ENCODE results near the gene ZNF648.

Gene ZNF648

DNA sequence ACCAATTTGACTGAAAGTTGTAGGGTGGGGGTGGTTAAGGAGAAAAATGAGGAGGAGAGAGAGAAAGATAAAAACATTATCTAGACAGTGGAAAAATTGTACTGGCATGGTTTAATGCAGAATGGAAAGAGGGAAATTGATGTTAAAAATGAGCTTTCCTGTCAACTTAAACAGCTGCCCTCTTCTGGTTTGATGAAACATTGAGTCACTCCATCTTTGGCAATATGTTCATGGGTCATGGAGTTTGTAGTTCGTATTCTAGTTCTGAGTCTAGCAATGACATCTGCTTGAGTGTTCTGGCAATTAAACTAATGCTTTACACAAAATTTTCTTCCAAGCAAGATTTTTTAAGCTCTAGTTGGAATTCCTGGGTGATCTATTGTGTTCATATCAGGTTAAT, 9.6 kb downstream of the ZNF648 start:
- Histone ChIP-seq H3K23ac (ENCODE audit: low read length) (no peak overlapping the region), H4K8ac (ENCODE audit: low read depth, low read length) (no peak overlapping the region), H3K9me3 (ENCODE audit: insufficient read depth, low read depth, low read length) (no peaks in the 10 kb centered on the region), H3K79me2 (ENCODE audit: control insufficient read depth, insufficient read depth, low read length, poor library complexity) (no peaks in the 10 kb centered on the region), H4K12ac (ENCODE audit: low read depth, low read length) (no peak overlapping the region), H3K4ac (ENCODE audit: low read depth, low read length) (no peak overlapping the region), H3K9ac (ENCODE audit: low read length) (no peak overlapping the region), H2BK12ac (ENCODE audit: low read length) (no peak overlapping the region), H3K27me3 (ENCODE audit: insufficient read depth, low read length) (no peaks in the 10 kb centered on the region), H3K36me3 (ENCODE audit: control insufficient read depth in 1 of 2, insufficient read depth in 2 of 2, low read length in 2 of 2) (no peaks in the 10 kb centered on the region), H3K79me1 (ENCODE audit: low read length) (no peaks in the 10 kb centered on the region), H3K4me3 (ENCODE audit: low read depth, low read length) (no peak overlapping the region), H3K27ac (ENCODE audit: low read depth, low read length) (no peak overlapping the region), H2BK5ac (ENCODE audit: low read depth, low read length, poor library complexity) (no peak overlapping the region), H2BK120ac (ENCODE audit: insufficient read depth, low read length, poor library complexity) (no peak overlapping the region), H3K4me1 (ENCODE audit: control insufficient read depth in 1 of 2, insufficient read depth in 2 of 2, low read length in 2 of 2) (no peaks in the 10 kb centered on the region), H2AFZ (ENCODE audit: insufficient read depth, low read length, poor library complexity) (no peak overlapping the region), H3K14ac (ENCODE audit: low read length) (no peak overlapping the region), H4K91ac (ENCODE audit: low read depth, low read length) (no peak overlapping the region), H2AK5ac (ENCODE audit: low read length) (no peak overlapping the region), H3K18ac (ENCODE audit: low read length) (no peak overlapping the region), H3K4me2 (ENCODE audit: low read length) (no peak overlapping the region)
- WGBS (ENCODE audit: extremely low coverage, insufficient coverage, insufficient read length) = no CpG with 5 or more reads among the region's 1 CpG
- no peak for DNase-seq

DNA sequence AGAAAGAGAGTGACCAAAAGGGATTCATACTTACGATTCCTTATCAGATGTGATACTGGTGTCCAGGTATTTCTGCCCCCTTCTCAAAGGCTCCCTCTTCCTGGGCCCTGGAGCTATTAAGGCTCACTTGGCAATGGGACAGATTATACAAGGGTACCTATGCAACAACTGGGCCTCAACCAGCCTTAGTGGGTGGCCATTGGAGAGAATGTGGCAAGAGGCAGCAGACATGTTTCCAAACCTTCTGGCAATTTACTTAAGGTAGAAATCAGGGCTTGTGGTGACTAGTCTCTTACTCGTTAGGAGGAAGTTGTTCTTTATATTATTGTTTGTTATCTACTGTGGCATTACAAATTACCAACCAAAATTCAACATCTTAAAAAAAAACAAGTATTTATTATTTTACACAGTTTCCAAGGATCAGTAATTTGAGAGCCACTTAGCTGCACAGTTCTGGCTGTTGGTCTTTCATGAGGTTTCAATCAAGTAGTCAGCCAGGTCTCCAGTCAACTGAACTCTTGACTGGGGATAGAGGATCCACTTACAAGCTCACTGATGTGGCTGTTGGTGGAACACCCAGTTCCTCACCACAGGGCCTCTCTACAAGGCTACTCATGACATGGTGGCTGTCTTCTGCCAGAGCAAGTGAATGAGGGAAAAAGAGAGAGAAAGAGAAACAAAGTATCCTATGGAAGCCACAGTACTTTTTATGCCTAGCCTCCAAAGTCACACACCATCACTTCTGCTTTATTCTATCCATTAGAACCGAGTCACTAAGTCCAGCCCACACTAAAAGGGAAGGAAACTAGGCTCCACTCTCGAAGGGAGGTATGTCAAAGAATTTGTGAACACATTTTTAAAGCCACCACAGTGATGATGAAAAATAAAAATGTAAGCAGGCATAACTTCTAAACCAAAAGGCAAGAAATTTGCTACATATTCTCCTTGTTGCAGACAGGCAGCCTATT, 10.7 kb downstream of the ZNF648 start:
- WGBS (ENCODE audit: extremely low coverage, insufficient coverage, insufficient read length) = no CpG with 5 or more reads among the region's 4 CpGs
- Histone ChIP-seq H3K23ac (ENCODE audit: low read length) (no peak overlapping the region), H3K36me3 (ENCODE audit: control insufficient read depth in 1 of 2, insufficient read depth in 2 of 2, low read length in 2 of 2) (no peaks in the 10 kb centered on the region), H2BK5ac (ENCODE audit: low read depth, low read length, poor library complexity) (no peak overlapping the region), H3K79me2 (ENCODE audit: control insufficient read depth, insufficient read depth, low read length, poor library complexity) (no peaks in the 10 kb centered on the region), H4K12ac (ENCODE audit: low read depth, low read length) (no peak overlapping the region), H2BK12ac (ENCODE audit: low read length) (no peak overlapping the region), H3K79me1 (ENCODE audit: low read length) (no peaks in the 10 kb centered on the region), H3K9ac (ENCODE audit: low read length) (no peak overlapping the region), H3K9me3 (ENCODE audit: insufficient read depth, low read depth, low read length) (no peaks in the 10 kb centered on the region), H3K27ac (ENCODE audit: low read depth, low read length) (no peak overlapping the region), H2AFZ (ENCODE audit: insufficient read depth, low read length, poor library complexity) (no peak overlapping the region), H2BK120ac (ENCODE audit: insufficient read depth, low read length, poor library complexity) (no peak overlapping the region), H3K4me3 (ENCODE audit: low read depth, low read length) (no peak overlapping the region), H3K27me3 (ENCODE audit: insufficient read depth, low read length) (no peaks in the 10 kb centered on the region), H3K4me1 (ENCODE audit: control insufficient read depth in 1 of 2, insufficient read depth in 2 of 2, low read length in 2 of 2) (no peaks in the 10 kb centered on the region), H4K91ac (ENCODE audit: low read depth, low read length) (no peak overlapping the region), H2AK5ac (ENCODE audit: low read length) (no peak overlapping the region), H3K14ac (ENCODE audit: low read length) (no peak overlapping the region), H3K18ac (ENCODE audit: low read length) (no peak overlapping the region), H4K8ac (ENCODE audit: low read depth, low read length) (no peak overlapping the region), H3K4me2 (ENCODE audit: low read length) (no peak overlapping the region), H3K4ac (ENCODE audit: low read depth, low read length) (no peak overlapping the region)
- no peak for DNase-seq

DNA sequence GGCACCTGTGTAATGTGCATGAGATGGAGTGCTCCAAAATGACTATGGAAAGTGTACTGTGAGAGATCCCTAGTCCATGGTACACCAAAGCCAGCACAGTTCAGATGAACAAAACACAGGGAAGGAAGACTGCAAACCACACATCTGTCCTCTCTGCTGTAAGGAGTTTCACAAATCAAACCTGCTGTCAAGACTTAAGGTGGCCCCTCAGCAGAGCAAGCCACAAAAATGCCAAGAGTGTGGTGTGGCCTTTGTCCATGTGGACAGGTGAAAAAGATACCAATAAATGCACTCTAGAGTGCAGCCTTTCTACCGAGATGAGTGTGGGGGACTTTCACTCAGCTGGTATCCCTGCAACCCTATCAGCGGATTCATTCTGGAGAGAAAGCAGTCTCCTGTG, 12.9 kb downstream of the ZNF648 start:
- Histone ChIP-seq H3K4ac (ENCODE audit: low read depth, low read length) (no peak overlapping the region), H3K27me3 (ENCODE audit: insufficient read depth, low read length) (no peaks in the 10 kb centered on the region), H3K4me1 (ENCODE audit: control insufficient read depth in 1 of 2, insufficient read depth in 2 of 2, low read length in 2 of 2) (no peaks in the 10 kb centered on the region), H2BK12ac (ENCODE audit: low read length) (no peak overlapping the region), H3K4me3 (ENCODE audit: low read depth, low read length) (no peak overlapping the region), H3K79me1 (ENCODE audit: low read length) (no peaks in the 10 kb centered on the region), H3K4me2 (ENCODE audit: low read length) (no peak overlapping the region), H2BK5ac (ENCODE audit: low read depth, low read length, poor library complexity) (no peak overlapping the region), H3K9ac (ENCODE audit: low read length) (no peak overlapping the region), H3K9me3 (ENCODE audit: insufficient read depth, low read depth, low read length) (peaks cover 2% of the 10 kb centered on the region), H4K8ac (ENCODE audit: low read depth, low read length) (no peak overlapping the region), H4K12ac (ENCODE audit: low read depth, low read length) (no peak overlapping the region), H4K91ac (ENCODE audit: low read depth, low read length) (no peak overlapping the region), H3K79me2 (ENCODE audit: control insufficient read depth, insufficient read depth, low read length, poor library complexity) (no peaks in the 10 kb centered on the region), H3K14ac (ENCODE audit: low read length) (no peak overlapping the region), H2AFZ (ENCODE audit: insufficient read depth, low read length, poor library complexity) (no peak overlapping the region), H2AK5ac (ENCODE audit: low read length) (no peak overlapping the region), H3K18ac (ENCODE audit: low read length) (no peak overlapping the region), H3K36me3 (ENCODE audit: control insufficient read depth in 1 of 2, insufficient read depth in 2 of 2, low read length in 2 of 2) (no peaks in the 10 kb centered on the region), H3K27ac (ENCODE audit: low read depth, low read length) (no peak overlapping the region), H3K23ac (ENCODE audit: low read length) (no peak overlapping the region), H2BK120ac (ENCODE audit: insufficient read depth, low read length, poor library complexity) (no peak overlapping the region)
- no CpG with 5 or more reads among the region's 2 CpGs for WGBS (ENCODE audit: extremely low coverage, insufficient coverage, insufficient read length)
- DNase-seq = no peak

DNA sequence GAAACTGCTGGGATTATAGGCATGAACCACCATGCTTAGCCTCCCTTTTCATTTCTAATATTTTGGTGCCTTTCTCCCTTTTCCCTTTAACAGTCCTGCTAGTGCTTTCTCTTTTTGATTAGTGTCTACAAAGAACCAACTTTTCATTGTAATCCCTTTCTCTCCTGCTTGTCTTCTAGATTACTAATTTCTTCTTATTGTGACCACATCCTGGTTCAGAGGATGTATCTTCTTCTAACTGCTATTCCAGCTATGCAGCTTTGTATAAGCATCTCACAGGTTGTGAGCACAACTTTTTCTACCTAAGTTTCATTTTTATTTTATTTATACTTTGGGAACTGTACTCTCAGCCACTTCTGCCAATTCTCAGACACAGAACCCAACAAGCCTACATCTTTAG, 14.7 kb downstream of the ZNF648 start:
- H3K79me2 ChIP-seq (ENCODE audit: control insufficient read depth, insufficient read depth, low read length, poor library complexity) = no peaks in the 10 kb centered on the region
- H4K8ac ChIP-seq (ENCODE audit: low read depth, low read length) = no peak overlapping the region
- no peak overlapping the region for H3K14ac ChIP-seq (ENCODE audit: low read length)
- H2BK120ac ChIP-seq (ENCODE audit: insufficient read depth, low read length, poor library complexity) = no peak overlapping the region
- no peak overlapping the region for H4K91ac ChIP-seq (ENCODE audit: low read depth, low read length)
- H3K4ac ChIP-seq (ENCODE audit: low read depth, low read length) = no peak overlapping the region
- no peaks in the 10 kb centered on the region for H3K36me3 ChIP-seq (ENCODE audit: control insufficient read depth in 1 of 2, insufficient read depth in 2 of 2, low read length in 2 of 2)
- H3K9ac ChIP-seq (ENCODE audit: low read length) = no peak overlapping the region
- H2BK12ac ChIP-seq (ENCODE audit: low read length) = no peak overlapping the region
- H3K4me3 ChIP-seq (ENCODE audit: low read depth, low read length) = no peak overlapping the region
- H3K9me3 ChIP-seq (ENCODE audit: insufficient read depth, low read depth, low read length) = peaks cover 2% of the 10 kb centered on the region
- H2AK5ac ChIP-seq (ENCODE audit: low read length) = no peak overlapping the region
- DNase-seq = no peak
- no peaks in the 10 kb centered on the region for H3K27me3 ChIP-seq (ENCODE audit: insufficient read depth, low read length)
- H3K27ac ChIP-seq (ENCODE audit: low read depth, low read length) = no peak overlapping the region
- no peak overlapping the region for H4K12ac ChIP-seq (ENCODE audit: low read depth, low read length)
- H3K4me2 ChIP-seq (ENCODE audit: low read length) = no peak overlapping the region
- no peaks in the 10 kb centered on the region for H3K79me1 ChIP-seq (ENCODE audit: low read length)
- no peak overlapping the region for H3K18ac ChIP-seq (ENCODE audit: low read length)
- no peak overlapping the region for H2BK5ac ChIP-seq (ENCODE audit: low read depth, low read length, poor library complexity)
- H3K4me1 ChIP-seq (ENCODE audit: control insufficient read depth in 1 of 2, insufficient read depth in 2 of 2, low read length in 2 of 2) = no peaks in the 10 kb centered on the region
- H2AFZ ChIP-seq (ENCODE audit: insufficient read depth, low read length, poor library complexity) = no peak overlapping the region
- no peak overlapping the region for H3K23ac ChIP-seq (ENCODE audit: low read length)
